B cell (primary cell): ENCODE measurements around the gene ATPAF1.

Source experiments
- CTCF ChIP-seq: fragments of 200-600 bp; IDR thresholded peaks from one replicate; pipeline ENCODE4 v1.8.0; 2022; ENCODE audit warnings: antibody characterized with exemption, mild to moderate bottlenecking
- EZH2 ChIP-seq: IDR thresholded peaks from 2 replicates; pipeline ENCODE4 v1.6.1; 2012; ENCODE audit warnings: borderline replicate concordance, low read depth, mild to moderate bottlenecking, moderate library complexity, low read length; ENCODE audit not compliant: insufficient read depth, poor library complexity, severe bottlenecking

- TF ChIP-seq CTCF = no peak
- no peak for TF ChIP-seq EZH2
These were observed 31.5 kb upstream of the ATPAF1 start for GRCh38 chr1:46699666-46700065.
